SJCRH30 (cell line): ENCODE data around the gene MYO7B. TPM values are rescaled to one million over a fixed set of nuclear protein-coding genes. Genes with fewer than 3 reads are reported as not detected.

Experiments
- DNase-seq, 2 experiments: peaks; one replicate each; pipeline ENCODE4 v3.0.0-alpha.2; 2015 to 2020
- H3K27ac ChIP-seq: fragments of 250-450 bp; sonication (Bioruptor Pico); 2 replicates; pipeline ENCODE4 v1.5.1; 2020; ENCODE audit warnings: mild to moderate bottlenecking, moderate library complexity
- H3K27me3 ChIP-seq: fragments of 250-450 bp; sonication (Bioruptor Pico); 2 replicates; pipeline ENCODE4 v1.5.1; 2020; ENCODE audit warnings: mild to moderate bottlenecking, moderate library complexity
- H3K36me3 ChIP-seq: fragments of 250-450 bp; sonication (Bioruptor Pico); 2 replicates; pipeline ENCODE4 v1.5.1; 2020; ENCODE audit warnings: mild to moderate bottlenecking, moderate library complexity
- H3K4me1 ChIP-seq: fragments of 250-450 bp; sonication (Bioruptor Pico); 2 replicates; pipeline ENCODE4 v1.5.1; 2020; ENCODE audit warnings: mild to moderate bottlenecking, moderate library complexity
- H3K4me3 ChIP-seq: fragments of 250-450 bp; sonication (Bioruptor Pico); 2 replicates; pipeline ENCODE4 v1.5.1; 2020; ENCODE audit warnings: mild to moderate bottlenecking, moderate library complexity
- H3K9me3 ChIP-seq: fragments of 250-450 bp; sonication (Bioruptor Pico); replicated peaks from 2 replicates; pipeline ENCODE4 v1.5.1; 2020; ENCODE audit warnings: mild to moderate bottlenecking, moderate library complexity
- total RNA-seq: library from RNA; depleted of rRNA; stranded (reverse); fragments of >200 nt; shearing (Covaris generic); gene quantifications from 2 replicates; pipeline ENCODE4 v1.2.3, GENCODE V29; 2014

MYO7B gene
- total RNA-seq, 1 experiment from 2014 or later = 3.7 TPM

DNA sequence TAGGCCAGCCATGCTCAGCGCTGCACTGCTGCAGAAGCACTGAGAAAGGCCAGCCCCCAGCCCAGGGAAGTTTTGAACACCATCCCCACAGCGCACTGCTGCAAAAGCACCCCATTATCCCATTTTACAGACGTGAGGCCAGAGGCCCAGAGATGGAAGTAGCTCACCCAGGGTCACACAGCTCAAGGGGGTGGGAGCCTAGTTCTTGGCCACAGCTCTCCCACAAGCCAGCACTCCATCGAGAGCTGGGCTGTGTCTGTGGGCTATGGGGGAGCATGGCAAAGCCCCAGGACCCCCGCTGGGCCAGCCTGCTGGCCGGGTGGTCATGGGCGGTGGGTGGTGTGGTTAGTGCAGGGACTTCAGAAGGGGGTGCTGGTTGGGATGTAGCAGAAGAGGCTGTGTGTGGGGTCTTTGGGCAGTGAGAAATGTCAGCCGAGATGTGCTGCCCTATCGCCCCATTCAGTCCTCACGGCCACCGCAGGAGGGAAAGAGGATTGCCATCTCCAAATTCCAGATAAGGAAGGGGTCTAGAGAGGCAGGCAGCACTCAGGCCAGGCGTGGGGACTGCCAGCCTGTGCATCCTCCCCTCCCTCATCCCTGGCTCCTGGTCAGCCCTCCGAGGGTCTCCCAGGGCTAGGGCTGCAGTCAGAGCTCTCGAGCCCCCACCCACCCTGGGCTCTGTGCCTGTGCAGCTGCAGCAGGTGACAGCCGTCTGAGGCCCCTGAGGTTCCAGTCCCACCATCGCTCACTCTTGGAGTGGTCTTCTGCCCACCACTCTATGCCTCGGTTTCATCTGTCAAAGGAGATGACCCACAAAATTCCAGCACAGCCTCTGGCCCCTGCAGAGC, 93.5 kb downstream of the MYO7B start:
- H3K27me3 ChIP-seq = no peaks in the 10 kb centered on the region
- no peaks in the 10 kb centered on the region for H3K9me3 ChIP-seq
- H3K36me3 ChIP-seq = no peaks in the 10 kb centered on the region
- H3K4me1 ChIP-seq = peaks cover 3% of the 10 kb centered on the region; the same call in 1 of the 2 replicates
- no peak overlapping the region for H3K27ac ChIP-seq
- no peak for DNase-seq
- no peak overlapping the region for H3K4me3 ChIP-seq

DNA sequence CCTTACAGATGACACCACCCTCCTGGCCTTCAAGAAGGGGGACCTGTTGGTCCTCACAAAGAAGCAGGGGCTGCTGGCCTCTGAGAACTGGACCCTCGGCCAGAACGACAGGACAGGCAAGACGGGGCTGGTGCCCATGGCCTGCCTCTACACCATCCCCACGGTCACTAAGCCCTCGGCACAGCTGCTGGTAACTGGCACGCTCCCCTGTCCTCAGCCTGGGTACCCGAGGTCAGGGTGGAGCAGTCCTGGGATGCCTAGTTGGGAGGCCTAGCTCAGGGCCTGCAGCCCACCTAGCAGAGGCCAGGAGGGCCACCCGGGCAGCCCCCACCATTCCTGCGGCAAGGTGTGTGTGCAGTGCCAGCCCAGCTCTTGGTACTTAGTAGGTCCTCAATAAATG, 94.2 kb downstream of the MYO7B start:
- peaks cover 5% of the 10 kb centered on the region; the same call in 1 of the 2 replicates for H3K4me1 ChIP-seq
- H3K4me3 ChIP-seq = no peak overlapping the region
- no peaks in the 10 kb centered on the region for H3K9me3 ChIP-seq
- H3K27me3 ChIP-seq = no peaks in the 10 kb centered on the region
- no peak overlapping the region for H3K27ac ChIP-seq
- no peak for DNase-seq
- H3K36me3 ChIP-seq = no peaks in the 10 kb centered on the region

DNA sequence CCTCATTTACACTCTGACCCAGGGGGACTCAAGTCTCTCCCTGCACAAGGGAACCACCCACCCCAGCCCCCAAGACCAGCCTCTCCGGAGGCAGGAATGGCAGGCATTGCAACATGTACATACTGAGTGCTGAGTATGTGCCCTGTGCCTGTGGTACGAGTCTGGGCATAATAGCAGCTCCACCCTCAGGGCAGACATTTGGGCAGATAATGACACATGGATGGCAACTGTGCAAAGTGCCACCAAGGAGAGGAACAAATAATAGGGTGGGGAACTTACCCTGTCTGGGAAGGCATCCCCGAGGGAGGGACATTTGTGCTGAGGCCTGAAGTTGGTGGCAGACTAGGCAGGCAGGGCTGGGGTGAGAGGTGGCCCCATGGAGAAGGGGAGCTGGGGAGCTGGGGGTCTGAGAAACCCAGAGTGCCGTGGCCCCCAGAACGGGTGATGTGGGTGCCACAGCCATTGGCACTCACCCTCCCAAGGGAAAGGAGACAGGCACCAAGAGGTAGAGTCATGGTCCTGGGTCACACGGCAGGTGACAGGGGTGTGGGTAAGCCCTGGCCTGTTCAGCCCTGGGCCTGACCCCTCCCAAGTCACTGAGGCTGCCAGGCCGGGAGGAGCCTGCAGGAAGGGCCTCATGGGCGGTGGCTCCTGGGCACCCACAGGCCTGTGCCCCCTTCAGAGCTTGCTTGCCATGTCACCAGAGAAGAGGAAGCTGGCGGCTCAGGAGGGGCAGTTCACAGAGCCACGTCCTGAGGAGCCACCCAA, 94.8 kb downstream of the MYO7B start:
- Histone ChIP-seq H3K9me3 (no peaks in the 10 kb centered on the region), H3K4me3 (no peak overlapping the region), H3K36me3 (no peaks in the 10 kb centered on the region), H3K27me3 (no peaks in the 10 kb centered on the region), H3K4me1 (peaks cover 5% of the 10 kb centered on the region; the same call in 1 of the 2 replicates), H3K27ac (no peak overlapping the region)
- DNase-seq = no peak

DNA sequence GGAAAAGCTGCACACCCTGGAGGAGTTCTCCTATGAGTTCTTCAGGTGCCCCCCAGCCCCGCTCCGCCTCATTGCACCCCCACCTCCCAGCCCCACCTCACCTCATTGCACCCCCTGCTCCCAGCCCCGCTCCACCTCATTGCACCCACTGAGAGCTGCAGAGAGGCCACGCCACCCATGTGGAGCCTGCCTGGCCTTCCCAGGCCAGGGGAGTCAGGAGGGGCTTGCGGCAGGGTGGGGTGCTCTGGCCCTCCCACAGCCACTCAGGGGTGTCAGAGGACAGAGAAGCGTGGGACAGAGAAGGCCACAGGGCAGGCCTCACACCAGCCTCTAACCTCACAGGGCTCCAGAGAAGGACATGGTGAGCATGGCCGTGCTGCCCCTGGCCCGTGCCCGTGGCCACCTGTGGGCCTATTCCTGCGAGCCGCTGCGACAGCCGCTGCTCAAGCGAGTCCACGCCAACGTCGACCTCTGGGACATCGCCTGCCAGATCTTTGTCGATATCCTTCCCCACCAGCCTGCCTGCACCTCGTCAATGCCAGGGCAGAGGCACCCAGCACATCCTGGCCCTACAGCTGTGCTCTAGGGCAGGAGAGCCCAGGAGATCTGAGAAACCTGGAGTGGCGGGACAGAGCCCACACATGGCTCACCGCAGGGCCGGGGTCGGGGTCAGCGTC, 95.5 kb downstream of the MYO7B start:
- Histone ChIP-seq H3K27ac (no peak overlapping the region), H3K4me1 (peaks cover 5% of the 10 kb centered on the region; the same call in 1 of the 2 replicates), H3K4me3 (no peak overlapping the region), H3K9me3 (no peaks in the 10 kb centered on the region), H3K36me3 (no peaks in the 10 kb centered on the region), H3K27me3 (no peaks in the 10 kb centered on the region)
- DNase-seq = no peak

DNA sequence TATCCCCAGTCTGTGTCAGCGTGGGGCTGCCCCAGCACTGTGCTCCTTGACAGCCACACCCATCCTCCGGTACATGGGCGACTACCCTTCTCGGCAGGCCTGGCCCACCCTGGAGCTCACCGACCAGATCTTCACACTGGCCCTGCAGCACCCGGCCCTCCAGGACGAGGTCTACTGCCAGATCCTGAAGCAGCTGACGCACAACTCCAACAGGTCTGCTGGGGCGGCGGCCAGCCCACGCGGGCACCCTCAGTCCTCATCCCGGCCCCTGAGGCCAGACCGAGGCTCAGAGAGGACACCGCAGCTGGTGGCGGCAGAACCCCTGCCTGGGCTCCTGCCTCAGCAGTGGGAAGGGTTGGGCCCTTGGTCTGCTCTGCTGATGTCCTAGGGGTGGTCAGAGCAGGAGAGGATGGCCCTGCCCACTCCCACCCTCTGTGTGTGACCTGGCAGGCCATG, 96.1 kb downstream of the MYO7B start:
- no peak for DNase-seq
- no peak overlapping the region for H3K4me3 ChIP-seq
- peaks cover 5% of the 10 kb centered on the region; the same call in 1 of the 2 replicates for H3K4me1 ChIP-seq
- no peaks in the 10 kb centered on the region for H3K36me3 ChIP-seq
- no peaks in the 10 kb centered on the region for H3K27me3 ChIP-seq
- no peaks in the 10 kb centered on the region for H3K9me3 ChIP-seq
- no peak overlapping the region for H3K27ac ChIP-seq

DNA sequence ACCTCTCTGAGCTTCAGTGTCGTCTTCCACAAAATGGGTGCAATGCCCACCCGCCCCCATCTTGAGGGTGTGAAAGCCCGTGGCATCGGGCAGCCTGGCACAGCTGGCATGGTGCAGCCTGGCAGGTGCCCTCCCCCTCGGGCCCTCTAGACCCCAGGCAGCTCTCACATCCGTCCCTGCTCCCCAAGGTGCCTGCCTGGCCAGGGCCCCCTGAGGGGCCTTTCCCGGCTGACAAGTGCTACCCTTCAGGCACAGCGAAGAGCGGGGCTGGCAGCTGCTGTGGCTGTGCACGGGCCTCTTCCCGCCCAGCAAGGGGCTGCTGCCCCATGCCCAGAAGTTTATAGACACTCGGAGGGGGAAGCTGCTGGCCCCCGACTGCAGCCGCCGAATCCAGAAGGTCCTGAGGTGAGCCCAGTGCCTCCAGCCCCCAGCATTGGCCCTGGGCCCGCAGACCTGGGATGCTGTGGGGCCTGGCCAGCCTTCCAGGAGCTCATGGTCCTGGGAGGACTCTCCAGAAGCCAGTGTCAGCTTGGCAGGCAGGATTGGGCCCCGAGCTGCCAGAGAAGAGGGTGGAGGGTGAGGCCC, 96.6 kb downstream of the MYO7B start:
- Histone ChIP-seq H3K4me1 (peaks cover 8% of the 10 kb centered on the region), H3K27me3 (no peaks in the 10 kb centered on the region), H3K36me3 (no peaks in the 10 kb centered on the region), H3K4me3 (no peak overlapping the region), H3K9me3 (no peaks in the 10 kb centered on the region), H3K27ac (no peak overlapping the region)
- DNase-seq = no peak

DNA sequence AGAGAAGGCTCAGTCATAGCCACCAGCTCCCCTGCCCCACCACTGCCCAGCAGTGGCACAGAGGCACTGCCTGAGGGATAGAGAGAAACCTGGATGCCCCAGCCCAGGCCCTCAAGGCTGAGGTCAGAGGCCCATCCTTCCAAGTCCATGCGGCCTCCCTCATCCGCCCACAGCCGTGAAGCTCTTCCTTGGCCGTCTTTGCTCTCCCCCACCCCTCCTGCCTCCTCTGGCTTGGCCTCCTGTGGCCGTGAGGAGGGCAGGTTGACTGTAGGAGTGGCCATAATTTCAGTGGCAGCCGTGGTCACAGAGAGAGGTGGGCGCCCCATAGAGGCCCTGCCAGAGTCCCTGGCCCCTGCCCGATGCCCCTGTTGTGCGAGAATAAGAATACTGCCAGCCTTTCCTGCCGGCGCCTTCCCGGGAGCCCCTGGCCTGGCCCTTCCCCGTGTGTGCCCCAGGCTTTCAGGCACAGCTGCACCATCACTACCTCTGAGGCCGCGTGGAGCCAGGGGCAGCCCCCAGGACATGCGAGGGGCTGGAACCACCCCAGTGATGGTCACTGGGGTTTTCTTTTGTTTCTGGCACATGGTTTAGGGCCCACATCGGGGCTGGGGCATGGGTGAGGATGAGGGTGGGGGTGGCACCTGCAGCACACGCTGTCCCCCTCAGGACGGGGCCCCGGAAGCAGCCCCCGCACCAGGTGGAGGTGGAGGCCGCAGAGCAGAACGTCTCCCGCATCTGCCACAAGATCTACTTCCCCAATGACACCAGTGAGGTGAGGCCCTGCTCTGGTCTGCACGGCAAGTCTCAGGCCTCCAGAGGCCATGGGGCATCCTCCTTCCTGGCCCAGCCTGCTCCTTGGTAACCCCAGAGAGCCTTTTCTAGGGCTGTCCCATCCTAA, 97.4 kb downstream of the MYO7B start:
- H3K4me1 ChIP-seq = peaks cover 16% of the 10 kb centered on the region
- no peaks in the 10 kb centered on the region for H3K9me3 ChIP-seq
- no peak overlapping the region for H3K27ac ChIP-seq
- no peak for DNase-seq
- no peaks in the 10 kb centered on the region for H3K36me3 ChIP-seq
- H3K27me3 ChIP-seq = no peaks in the 10 kb centered on the region
- no peak overlapping the region for H3K4me3 ChIP-seq

DNA sequence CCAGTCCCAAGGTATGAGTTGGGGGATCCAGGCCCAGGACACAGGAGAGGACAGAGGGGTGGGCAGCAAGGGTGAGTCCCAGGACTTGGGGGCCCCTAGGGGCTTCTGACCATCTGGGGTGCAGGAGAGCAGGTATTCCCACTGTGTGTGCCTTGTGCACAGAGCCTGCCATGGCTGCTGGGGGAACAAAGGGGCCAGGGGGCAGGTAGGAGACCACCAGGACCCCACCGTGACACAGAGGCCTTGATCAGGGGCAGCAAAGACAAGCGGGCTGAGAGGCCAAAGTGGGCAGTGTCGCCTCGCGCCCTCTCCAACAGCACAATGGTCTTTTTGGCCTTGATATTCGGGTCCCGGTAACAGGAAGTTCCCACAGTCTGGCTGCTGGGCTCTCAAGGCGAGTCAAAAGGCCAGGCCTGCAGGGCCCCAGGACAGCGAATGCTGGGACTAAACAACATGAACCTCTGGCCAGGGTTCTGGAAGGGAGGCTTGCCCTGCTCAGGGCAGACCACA, 98.1 kb downstream of the MYO7B start:
- Histone ChIP-seq H3K4me1 (peaks cover 19% of the 10 kb centered on the region), H3K36me3 (no peaks in the 10 kb centered on the region), H3K9me3 (no peaks in the 10 kb centered on the region), H3K4me3 (no peak overlapping the region), H3K27ac (no peak overlapping the region), H3K27me3 (no peaks in the 10 kb centered on the region)
- DNase-seq = no peak

DNA sequence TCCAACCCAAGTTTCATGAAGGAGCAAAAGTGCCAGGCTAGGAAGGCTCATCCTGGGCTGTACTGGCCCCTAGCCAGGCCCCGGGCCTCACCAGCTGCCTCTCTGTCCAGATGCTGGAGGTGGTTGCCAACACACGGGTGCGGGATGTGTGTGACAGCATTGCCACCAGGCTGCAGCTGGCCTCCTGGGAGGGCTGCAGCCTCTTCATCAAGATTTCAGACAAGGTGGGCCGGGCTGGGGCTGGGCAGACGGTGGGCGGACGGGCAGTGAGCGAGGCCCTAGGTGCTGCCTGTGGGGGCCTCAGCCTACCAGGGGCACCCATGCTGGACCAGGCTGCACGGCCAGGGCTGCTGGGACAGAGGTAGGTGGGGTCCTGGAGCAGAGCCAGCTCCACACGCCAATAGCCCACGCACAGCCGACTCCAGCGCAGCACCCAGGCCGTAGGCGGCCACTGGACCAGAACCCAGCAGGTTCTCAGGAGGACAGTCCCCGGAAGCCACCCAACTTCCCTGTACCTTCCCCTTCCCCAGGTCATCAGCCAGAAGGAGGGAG, 98.7 kb downstream of the MYO7B start:
- no peaks in the 10 kb centered on the region for H3K9me3 ChIP-seq
- peaks cover 19% of the 10 kb centered on the region for H3K4me1 ChIP-seq
- H3K36me3 ChIP-seq = no peaks in the 10 kb centered on the region
- no peaks in the 10 kb centered on the region for H3K27me3 ChIP-seq
- no peak overlapping the region for H3K4me3 ChIP-seq
- no peak overlapping the region for H3K27ac ChIP-seq
- no peak for DNase-seq

DNA sequence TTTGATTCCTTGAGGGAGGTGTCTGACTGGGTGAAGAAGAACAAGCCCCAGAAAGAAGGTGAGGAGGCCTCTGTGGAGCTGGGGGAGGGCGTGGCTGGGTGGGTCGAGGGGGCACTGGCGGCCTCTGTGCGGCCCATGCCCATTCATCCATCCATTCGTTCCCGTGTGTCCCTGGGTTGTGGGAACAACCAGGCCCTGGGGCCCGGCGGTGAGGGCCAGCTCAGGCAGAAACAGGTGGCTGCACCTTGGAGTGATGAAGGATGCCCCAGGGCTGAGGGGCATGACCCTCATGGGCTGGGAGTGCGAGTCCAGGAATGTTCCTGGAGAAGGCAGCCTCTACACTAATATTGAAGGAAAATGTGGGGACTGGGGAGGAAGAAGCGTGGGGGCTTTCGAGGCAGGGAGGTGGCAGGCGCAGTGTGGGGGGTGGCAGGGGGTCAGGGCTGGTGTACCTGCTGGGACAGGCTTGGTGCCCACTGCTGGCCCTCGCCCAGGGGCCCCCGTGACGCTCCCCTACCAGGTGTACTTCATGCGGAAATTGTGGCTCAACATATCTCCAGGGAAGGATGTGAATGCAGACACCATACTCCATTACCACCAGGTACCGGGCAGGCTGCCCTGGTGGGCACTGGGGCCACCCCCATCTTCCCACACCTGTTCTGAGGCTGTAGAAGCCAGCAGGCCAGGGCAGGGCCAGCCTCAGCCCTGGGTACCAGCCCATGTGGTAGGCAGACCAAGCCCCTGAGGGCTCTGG, 99.3 kb downstream of the MYO7B start:
- Histone ChIP-seq H3K4me3 (no peak overlapping the region), H3K9me3 (no peaks in the 10 kb centered on the region), H3K36me3 (no peaks in the 10 kb centered on the region), H3K27me3 (no peaks in the 10 kb centered on the region), H3K4me1 (peaks cover 22% of the 10 kb centered on the region), H3K27ac (no peak overlapping the region)
- DNase-seq = no peak

DNA sequence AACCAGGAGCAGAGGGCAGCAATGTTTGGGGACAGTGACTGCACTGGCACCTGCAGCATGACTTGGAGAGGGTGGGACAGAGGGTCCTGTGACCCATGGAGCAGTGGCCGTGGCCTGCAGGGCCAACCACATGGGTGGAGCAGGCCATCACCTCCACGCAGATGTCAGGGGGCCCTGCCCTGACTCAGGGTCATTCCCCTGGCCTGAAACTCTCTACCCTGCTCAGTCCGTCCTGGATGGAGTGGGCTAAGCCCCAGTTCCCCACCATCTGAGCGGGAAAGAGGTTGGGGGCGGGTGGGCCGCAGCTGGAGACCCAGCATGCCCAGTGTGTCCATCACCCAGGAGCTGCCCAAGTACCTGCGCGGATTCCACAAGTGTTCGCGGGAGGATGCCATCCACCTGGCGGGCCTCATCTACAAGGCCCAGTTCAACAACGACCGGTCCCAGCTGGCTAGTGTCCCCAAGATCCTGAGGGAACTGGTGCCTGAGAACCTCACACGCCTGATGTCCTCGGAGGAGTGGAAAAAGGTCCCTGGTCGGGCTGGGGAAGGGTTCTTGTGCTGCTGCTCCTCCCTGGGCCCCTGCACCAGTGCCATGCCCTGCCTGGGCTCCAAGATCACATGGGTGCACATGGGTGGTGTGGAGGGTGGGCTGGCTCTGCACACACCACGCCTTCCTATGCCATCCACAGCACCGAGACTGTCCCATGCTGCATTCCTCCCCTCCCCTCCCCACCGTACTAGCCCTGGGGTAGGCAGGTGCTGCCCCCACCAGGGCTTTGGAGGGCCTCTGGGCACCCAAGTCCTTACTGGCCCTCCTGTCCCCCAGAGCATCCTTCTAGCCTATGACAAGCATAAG, 100.1 kb downstream of the MYO7B start:
- no peak overlapping the region for H3K27ac ChIP-seq
- no peak overlapping the region for H3K4me3 ChIP-seq
- no peaks in the 10 kb centered on the region for H3K27me3 ChIP-seq
- no peaks in the 10 kb centered on the region for H3K9me3 ChIP-seq
- H3K4me1 ChIP-seq = peaks cover 25% of the 10 kb centered on the region
- DNase-seq = no peak
- H3K36me3 ChIP-seq = no peaks in the 10 kb centered on the region
